ENCODE measurements around the gene RNU1-4.
A peak's percentile ranks its signal among the peaks of the same experiment; 100 is the strongest.
"Not testable (repeated sequence)": the region's sequence is repeated elsewhere in the genome, so short reads cannot be mapped to it uniquely, and the experiment has no call there.

RNU1-4 gene

DNA sequence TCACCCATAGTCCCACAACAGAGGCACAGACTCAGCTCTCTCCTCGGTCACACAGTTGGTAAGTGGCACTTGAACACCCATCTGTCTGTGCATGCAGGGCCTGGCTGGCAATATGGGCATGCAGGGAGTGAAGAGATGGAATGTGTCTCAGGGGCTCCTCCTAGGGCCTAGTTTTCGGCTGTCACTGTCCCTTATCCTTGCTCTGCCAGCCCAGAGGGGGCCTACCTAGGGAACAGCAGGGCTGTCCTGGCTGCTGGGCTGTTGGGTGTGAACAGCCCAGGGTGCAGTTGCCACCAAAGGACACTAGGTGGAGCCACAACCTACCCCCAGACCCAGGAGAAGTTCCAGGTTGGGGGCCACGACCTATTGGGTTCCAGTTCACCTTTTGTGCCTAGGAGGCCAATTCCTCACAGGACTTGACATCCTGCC is 30.6 kb upstream of the RNU1-4 start:
- DNase-seq: peak; percentile 44

DNA sequence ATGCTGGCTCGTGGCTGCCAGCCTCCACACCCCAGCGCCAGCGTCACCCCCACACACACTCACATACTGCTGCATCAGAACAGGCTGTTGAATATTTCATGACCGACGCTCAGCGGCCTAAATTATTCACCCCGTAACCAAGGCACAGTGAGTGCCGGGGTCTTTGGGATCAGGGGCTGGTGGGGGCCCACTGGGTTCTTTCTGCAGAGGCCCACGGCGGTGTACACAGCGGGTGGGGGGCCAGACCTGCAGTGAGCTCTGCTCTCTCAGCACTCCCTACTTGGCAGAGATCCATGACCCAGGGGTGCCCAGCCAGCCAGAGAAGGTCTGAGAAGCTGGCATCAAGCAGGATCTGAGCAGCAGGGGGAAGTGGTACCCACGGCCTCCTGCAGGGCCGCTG is 29.7 kb upstream of the RNU1-4 start:
- DNase-seq: not testable (repeated sequence)

DNA sequence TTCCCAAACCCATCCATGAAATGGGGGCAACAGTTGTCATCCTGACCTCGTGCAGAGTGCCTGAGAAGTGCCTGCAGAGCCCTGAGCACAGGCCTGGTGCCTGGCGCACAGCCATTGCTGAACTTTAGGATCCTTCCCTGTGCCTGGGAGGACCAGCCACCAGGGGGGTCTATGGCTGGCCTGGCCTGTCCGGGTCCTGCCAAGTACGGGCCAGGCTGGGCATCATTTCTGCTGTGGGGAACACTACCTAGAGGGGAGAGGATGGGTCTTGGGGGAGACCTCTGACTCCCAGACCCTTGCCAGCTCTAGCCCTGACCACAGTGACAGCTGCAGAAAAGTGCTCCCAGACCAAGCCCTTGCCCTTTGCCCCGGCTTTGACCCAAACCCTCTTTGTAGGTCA is 28.2 kb upstream of the RNU1-4 start:
- DNase-seq: not testable (repeated sequence)

GRCh38 chr1:16712582-16712981 is 27.7 kb upstream of the RNU1-4 start:
- not testable (repeated sequence) for DNase-seq

GRCh38 chr1:16712984-16713383 is 27.3 kb upstream of the RNU1-4 start:
- DNase-seq: not testable (repeated sequence)

DNA sequence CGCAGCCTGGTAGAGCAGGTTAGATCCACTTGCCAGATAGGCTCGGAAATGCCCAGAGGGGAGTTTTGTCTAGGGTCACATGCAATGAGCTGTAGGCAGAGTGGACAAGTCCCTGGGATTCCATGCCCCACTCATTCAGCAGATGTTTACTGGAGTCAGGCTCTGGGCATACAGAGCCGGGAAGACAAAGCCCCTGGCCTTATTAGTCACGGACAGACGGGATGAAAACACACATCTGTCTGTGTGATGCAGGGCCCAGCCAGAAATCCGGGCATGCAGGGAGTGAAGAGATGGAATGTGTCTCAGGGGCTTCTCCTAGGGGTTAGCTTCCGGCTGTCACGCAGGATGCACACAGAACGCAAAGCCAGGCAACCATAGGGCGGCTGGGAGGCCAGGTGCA is 26.8 kb upstream of the RNU1-4 start:
- not testable (repeated sequence) for DNase-seq

GRCh38 chr1:16716691-16717335 is 23.5 kb upstream of the RNU1-4 start:
- DNase-seq: no peak

DNA sequence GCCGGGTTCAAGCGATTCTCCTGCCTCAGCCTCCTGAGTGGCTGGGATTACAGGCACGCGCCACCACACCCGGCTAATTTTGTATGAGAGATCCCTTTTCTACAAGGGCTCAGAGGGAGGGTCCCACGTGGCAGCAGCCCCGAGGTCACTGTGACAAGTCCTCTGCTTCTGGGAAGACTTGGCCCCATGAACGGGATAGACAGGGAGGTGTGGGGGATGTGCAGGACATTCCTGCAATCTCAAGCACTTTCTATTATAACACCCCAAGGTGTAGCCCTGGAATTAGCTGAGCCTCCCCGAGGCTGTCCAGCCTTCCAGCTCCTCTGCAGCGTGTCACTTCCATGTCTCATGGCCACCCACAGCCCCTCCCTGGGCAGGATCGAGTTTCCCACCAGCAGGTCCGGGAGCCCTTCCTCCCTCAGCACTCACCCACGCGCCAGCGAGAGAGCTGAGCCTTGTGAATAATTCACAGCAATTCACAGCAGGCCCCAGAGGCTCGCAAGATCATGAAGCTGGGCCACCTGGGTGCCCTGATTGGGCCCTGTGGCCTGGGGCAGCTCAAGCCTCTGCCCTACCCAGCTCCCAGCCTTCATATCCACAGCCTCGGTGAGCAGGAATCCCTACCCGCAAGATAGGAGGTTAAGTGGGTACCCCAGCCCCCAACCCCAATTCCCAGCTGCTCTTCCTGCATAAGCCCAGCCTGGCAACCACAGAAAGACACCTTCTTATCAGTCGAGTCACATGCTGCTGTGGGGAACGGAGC is 22.8 kb upstream of the RNU1-4 start:
- no peak for DNase-seq

- not testable (repeated sequence) for DNase-seq
Observed at GRCh38 chr1:16718099-16718907, 22.0 kb upstream of the RNU1-4 start.

DNA sequence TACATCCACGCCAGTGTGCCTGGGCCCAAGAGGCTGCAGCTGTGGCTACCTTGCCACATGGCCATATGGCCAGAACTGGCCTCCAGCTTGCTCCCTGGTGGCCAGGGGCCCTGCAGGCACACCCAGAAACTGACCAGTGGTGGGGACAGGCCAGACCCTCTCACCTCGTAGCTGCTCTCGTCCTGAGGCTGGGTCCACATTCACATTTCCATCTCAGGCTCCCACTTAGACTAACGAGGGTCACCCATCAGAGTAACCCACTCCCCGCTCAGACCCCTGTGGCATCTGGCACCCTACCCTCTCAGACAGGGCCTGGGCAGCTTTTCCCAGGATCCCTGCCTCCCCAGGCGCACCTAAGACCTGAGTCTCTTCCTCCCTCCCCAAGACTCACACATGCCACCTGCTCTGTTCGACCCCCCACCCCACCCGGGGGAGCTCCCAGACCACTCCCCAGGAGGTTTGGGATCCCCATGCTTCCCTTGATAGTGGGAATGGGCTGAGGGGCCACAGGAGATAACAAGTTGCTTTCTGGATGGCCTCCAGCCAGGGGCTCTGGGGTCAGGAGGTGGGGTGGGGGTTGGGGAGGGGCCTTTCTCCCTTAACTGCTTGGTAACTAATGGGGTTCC is 21.3 kb upstream of the RNU1-4 start:
- no peak for DNase-seq

DNA sequence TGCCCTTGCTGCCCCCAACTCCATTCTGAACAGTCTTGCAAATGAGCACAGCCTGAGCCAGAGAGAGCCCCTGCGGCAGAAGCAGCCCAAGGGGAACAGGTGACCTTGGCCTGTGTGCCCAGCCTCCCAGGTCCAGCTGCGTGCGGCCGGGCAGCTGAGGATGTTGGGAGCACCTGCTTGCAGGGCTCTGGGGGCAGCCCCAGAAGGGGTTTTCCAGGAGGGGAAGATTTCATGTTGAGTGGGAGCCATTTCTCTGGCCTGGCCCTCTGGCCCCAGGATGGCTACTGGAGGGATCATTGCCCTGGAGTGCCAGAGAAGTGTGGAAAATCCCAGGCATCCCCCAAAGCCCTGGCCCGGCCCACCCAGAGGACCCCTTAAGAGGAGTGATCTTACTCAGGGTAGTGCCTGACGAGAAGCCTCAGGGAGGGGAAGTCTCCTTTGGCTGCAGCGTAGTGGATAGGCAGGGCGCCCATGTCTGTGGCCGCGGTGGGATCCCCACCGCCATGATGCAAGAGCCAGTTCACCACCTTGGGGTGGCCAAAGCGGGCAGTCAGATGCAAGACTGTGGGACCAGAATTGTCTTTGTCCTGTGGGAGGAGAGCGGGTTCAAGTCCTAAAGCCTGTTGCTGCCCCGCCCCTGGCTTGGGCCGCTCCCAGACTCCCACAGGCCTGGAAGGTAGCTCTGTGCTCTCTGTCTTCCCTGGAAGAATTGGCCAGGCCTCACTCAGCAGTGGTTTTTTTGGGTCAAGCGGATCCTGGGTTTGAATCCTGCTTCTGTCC is 20.6 kb upstream of the RNU1-4 start:
- no peak for DNase-seq

GRCh38 chr1:16720351-16721223 is 19.7 kb upstream of the RNU1-4 start:
- DNase-seq: no peak

DNA sequence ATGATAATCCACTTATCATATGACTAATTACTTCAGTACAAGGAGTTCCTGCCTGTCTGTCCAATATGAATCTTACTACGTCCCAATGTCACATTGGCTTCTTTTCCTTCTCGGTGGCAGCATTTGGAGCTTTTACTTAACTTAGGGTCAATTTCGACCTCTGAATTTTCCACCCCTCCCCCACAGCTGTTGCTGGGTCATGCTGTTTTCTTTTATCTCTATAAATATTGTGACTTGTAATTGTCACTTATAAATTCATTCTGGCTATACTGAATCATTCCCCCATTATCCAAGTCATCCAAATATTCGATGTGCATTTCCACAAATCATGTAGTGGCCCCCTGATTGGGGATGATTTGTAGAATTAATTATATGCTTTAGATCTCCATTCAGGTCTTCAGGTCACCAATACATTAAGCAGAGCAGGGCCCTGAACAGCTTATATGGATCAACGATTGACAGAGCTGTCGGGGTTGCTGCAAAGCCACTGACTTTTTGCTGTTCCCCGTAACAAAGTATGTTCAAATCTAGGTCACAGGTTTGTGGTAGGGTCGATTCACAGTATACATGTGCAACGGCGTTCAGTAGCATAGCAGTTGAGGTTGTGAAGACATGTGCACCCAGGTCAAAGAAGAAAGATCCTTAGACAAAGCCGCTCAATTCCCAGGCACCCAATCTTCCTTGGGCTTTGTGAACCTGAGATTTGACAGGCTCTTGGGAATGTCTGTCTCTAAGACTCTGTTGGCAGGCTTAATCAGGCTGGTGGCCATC is 18.3 kb upstream of the RNU1-4 start:
- no peak for DNase-seq

DNA sequence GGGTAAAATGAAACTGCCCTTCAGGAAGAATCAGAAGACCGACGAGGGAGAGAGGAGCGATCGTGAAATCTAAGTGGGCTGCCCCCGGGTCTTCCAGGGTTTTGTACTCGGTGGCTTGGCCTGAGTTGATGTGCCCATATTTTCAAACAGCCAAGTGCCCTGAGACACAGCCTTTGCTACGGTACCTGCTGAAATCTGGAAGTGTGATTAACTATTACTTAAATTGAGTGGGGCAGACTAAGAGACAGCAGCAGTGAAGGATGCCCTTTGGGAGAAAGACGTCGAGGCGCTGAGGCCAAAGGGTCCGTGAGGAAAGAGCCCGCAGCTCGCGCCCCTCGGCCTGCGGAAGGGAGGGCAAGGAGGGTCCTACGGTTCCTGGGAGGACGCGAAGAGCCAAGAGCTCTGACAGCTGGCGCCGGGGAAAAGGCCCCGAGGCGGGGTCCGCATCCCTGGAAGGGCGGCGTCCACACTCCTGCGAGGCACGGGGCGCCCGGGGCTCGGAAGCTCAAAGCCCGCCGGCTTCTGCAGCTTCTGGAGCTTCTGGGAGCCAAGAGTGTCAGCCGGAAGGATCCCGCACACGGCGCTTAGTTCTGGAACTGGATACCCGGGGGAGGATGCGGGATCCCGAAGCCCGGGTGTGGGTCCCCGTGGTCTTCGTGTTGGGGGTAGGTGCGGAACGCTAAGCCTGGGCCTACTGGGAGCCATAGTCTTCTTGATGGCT is 15.4 kb upstream of the RNU1-4 start:
- no peak for DNase-seq

- DNase-seq: not testable (repeated sequence)
Observed at GRCh38 chr1:16725439-16726245, 14.7 kb upstream of the RNU1-4 start.

DNA sequence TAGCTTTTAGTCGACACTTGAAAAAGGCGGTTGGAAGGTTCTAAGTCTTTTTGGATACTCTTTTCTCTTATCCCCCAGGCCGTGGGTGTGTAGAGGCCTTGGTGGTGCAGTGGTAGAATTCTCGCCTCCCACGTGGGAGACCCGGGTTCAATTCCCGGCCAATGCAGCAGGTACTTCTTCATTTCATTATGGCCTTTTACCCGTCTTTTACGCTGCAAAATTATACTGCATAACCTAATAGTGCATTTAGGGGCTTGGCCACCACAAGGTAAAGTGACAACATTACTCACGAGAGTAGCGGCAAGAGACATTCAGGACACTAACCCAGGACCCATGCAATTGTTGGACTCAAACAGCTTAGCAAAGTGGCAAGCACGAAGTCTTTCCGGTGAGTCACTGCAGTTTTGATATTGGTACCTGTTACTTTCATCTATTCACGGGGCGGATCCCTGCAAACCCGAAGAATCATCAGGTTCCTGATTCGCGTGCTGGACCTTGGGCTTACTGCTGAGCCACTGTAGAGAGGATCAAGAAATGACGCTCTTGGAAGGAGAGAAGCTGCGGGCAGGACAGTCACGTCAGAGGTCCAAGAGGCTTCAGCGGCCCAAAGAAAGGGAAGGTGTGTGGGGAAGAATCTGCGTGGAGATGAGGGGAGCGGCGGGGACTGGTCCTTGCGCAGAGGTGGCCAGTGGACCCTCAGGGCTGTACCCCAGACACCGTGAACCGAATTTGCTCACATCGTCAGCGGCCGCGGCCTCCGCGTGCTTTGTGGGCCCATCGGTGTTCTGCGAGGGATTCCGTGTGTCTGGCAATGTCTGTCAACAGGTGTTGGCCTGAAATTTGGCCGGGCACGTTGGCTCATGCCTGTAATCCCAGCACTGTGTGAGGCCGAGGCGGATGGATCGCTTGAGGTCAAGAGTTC is 12.9 kb upstream of the RNU1-4 start:
- no peak for DNase-seq

DNA sequence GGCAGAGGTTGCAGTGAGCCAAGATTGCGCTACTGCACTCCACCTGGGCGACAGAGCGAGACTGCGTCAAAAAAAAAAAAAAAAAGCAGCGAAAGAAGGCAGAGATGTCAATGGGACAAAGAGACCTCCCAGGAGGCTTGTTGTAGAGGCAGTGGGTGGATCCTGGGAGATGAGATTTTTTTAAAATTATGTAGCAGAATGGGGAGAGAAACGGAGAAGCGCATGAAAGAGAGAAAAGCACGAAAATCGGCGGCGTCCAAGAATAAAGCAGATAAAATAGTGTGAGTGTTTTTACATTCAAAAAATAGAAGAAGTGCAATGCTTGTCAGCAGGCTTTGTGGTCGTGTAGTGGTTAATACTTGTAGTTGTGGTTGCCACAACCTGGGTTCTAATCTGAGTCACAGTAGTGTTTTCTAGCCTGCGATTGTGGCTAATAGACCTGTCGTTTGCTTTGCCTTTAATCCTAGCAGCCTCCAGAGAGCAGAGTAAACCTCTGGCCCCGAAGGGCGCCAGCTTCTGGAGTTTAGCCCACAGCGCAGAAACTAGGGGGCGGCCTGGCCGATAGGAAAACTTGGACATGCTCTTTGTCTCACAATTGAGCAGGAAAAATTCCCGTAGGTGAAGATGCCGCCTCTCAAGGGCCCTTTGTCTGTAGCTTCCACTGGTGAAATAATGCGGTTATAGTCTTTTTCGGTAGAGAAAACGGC is 11.9 kb upstream of the RNU1-4 start:
- DNase-seq: not testable (repeated sequence)
